ENCODE data around the gene EIF4G3.
"Not testable (repeated sequence)": the region's sequence is repeated elsewhere in the genome, so short reads cannot be mapped to it uniquely, and the experiment has no call there.

EIF4G3 gene

DNA sequence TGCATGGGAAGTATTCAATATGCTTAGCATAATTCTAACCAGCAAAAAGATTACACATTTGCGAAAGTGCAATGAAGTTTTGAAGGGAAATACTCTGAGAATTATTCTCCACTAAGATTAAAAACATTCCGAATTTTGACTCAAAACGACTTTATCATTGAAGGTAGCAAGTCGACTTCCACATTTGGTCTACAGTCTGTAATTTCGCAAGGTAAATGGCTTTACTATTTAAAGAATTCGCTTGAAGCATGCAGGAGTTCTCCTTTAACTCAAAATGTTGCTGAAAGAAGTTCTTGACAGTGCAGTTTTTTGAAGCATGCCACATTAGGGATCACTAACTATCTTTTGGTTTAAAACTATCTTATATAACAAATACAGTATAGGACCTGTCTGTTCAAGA is 228.6 kb downstream of the EIF4G3 start:
- no peak for DNase-seq (ENCODE audit: low spot score)

DNA sequence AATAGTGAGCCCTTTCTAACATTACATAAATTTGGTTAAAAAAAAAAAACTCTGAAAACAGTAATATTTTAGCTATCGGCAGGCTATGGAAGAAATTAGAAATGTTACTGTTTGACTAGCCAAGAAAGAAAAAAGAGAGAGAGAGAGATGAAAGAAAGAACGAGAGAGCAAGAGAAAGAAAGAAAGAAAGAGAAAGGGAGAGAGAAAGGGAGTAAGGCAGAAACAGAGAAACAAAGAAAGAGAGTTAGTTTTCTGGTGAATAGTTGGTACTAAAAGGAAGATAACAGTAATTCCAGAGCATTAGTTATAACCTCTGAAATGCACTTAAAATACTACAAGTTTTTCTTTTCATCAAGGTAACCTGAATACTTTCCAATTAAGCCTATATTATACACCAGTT is 229.3 kb downstream of the EIF4G3 start:
- no peak for DNase-seq (ENCODE audit: low spot score)

- no peak for DNase-seq (ENCODE audit: low spot score)
These were observed 240.1 kb downstream of the EIF4G3 start for GRCh38 chr1:20936621-20937020.

DNA sequence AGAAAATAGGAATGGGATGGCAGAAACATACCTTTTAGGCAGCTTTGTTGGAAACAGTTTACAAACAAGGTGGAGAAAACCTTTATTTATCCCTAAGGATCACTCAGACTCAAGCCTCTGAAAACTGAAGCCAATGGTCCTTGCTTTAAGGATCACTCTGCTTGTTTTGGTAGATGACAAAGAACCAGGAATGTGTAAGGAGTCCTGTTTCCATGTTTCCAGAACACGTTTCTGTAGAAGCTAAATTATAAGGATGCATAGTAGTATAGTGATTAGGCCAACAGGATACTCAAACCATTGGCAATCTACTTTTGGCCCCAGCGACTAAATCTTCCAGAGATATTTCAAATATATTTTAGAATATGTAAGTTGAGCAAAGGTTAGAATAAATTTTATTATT is 240.5 kb downstream of the EIF4G3 start:
- DNase-seq (ENCODE audit: low spot score): no peak

- no peak for DNase-seq (ENCODE audit: low spot score)
These were observed 241.0 kb downstream of the EIF4G3 start for GRCh38 chr1:20935717-20936116.

DNA sequence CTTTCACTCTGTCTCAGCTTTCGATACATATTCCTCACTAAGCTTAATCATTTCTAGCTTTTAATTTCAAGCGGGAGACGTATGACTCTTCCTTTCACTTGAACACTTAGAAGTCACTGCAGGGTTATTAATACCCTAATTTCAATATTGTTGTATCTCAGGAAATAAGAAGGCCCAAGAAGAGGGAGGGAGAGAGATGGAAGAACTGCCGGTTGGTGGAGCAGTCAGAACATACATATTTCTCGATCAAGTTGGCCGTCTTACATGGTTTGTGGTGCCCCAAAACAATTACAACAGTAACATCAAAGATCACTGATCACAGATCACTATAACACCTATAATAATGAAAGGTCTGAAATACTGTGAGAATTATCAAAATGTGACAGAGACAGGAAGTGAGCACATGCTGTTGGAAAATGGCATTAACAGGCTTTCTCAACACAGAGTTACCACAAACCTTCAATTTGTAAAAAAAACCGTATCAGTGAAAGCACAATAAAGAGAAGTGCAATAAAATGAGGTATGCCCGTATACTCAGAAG is 244.2 kb downstream of the EIF4G3 start:
- no peak for DNase-seq (ENCODE audit: low spot score)

GRCh38 chr1:20931930-20932436 is 244.7 kb downstream of the EIF4G3 start:
- DNase-seq (ENCODE audit: low spot score): no peak

DNA sequence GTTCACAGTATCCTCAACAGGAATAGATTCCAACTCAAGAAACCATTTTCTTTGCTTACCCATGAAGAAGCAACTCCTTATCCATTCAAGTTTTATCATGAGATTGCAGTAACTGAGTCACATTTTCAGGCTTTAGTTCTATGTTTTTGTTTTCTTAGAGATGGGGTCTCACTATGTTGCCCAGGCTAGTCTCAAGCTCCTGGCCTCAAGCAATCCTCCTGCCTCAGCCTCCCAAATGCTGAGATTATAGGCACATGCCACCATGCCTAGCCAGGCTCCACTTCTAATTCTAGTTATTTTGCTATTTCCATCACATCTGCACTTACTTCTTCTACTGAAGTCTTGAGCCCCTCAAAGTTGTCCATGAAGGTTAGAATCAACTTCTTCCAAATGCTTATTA is 246.3 kb downstream of the EIF4G3 start:
- DNase-seq (ENCODE audit: low spot score): no peak

DNA sequence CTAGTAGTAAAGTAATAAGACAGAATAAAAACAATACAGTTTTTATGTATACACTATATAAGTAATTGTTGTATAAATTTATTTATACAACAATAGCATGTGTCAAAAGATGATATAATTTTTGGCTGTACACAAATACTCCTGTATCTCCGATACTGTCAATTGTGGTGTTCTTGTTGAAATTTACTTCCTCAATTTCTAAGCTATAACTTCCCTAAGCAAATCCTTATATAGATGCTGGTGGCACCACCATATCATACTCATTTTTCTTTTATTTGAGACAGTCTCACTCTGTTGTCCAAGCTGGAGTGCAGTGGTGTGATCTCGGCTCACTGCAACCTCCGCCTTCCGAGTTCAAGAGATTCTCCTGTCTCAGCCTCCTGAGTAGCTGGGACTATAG is 248.6 kb downstream of the EIF4G3 start:
- DNase-seq (ENCODE audit: low spot score): no peak

- DNase-seq (ENCODE audit: low spot score): no peak
These were observed 255.4 kb downstream of the EIF4G3 start for GRCh38 chr1:20921285-20921684.

DNA sequence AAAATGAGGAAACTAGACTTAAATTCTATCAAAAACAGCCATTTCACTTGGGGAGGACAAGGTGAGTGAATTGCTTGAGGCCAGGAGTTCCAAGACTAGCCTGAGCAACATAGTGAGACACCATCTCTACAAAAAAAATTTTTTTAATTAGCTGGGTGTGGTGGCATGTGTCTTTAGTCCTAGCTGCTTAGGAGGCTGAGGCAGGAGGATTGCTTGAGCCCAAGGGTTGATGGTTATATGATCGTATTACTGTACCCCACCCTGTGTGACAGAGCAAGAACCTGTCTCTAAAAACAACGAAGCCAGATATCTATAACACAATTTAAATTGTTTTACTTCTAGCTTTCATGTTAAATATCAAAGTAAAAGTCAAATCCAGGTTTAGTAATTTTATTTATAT is 263.5 kb downstream of the EIF4G3 start:
- DNase-seq (ENCODE audit: low spot score): no peak

DNA sequence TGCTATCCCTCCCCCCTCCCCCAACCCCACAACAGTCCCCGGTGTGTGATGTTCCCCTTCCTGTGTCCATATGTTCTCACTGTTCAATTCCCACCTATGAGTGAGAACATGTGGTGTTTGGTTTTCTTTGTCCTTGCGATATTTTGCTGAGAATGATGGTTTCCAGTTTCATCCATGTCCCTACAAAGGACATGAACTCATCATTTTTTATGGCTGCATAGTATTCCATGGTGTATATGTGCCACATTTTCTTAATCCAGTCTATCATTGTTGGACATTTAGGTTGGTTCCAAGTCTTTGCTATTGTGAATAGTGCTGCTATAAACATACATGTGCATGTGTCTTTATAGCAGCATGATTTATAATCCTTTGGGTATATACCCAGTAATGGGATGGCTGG is 269.2 kb downstream of the EIF4G3 start:
- DNase-seq (ENCODE audit: low spot score): not testable (repeated sequence)

GRCh38 chr1:20903437-20903836 is 273.3 kb downstream of the EIF4G3 start:
- no peak for DNase-seq (ENCODE audit: low spot score)

DNA sequence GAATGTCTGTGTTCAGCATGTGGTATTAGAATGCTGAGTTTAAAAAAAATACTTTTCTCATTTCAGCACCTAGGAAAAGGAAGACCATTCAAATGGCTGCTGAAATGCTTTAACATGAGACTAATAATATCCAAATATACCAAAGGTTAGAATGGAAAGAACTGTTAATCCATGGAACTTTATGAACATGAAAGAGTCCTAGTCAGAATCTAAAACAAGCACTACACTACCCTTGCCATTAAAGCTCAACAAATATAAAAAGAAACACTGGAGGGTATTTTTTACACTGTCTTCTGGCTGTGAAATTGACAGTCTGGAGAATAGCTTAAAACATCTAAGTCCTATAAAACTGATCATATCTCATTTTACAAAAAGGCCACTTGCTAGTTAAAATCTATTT is 276.6 kb downstream of the EIF4G3 start:
- DNase-seq (ENCODE audit: low spot score): no peak

DNA sequence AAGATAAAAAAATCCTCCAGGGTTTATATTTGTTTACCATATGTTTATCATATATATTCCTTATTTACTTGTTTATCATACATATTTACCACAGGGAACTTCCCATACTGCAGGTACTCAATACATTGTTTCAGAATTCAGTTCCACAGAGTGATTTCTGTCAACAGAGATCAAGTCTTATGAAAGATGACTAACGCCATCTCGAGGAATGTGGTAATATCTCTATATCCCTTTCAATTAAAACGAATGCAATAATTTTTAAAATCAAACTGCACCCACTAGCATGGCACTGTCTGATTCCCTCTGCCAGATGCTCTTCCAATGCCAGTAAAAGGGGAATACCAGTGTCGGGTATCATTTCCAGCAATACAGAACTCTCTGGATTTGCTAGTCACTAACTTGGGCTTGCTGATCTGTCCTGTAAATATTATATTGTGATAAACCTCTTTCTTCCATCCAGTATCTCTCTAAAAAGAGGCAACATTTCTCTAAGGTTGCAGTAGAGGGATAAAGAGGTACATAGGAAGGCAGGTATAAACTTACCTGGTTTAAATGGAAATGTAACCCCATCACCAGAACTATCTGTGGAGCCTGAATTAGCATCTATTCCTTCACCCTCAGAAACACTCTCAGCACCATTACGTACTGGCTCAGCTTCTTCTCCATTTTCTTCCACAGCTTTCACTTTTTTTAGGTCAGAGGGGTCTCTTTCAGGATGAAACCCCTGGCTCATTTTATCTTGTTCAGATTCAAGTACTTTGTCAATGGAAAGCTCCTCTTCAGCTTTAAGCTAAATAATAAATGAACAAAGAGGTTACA is 277.3 kb downstream of the EIF4G3 start:
- DNase-seq (ENCODE audit: low spot score): no peak

GRCh38 chr1:20896826-20897225 is 279.9 kb downstream of the EIF4G3 start:
- DNase-seq (ENCODE audit: low spot score): no peak

DNA sequence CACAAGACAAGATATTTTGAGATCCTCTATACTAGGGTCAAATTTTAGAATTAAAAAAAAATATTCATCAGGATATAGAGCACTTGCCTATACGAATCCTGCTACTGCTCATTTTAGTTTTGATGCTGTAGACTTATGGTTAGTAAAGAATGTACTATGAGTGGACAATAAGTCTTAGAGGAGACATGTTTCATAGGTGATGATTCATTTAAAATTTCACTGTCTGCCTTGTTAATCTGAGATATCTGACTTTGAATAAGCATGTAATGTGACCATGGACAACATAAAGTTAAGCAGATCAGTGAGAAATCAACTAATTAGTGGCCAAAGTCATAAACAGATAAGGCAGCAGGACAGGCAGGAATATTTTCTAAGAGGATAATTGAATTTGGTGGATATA is 282.8 kb downstream of the EIF4G3 start:
- no peak for DNase-seq (ENCODE audit: low spot score)

- no peak for DNase-seq (ENCODE audit: low spot score)
These were observed 285.6 kb downstream of the EIF4G3 start for GRCh38 chr1:20891091-20891490.

GRCh38 chr1:20887246-20887645 is 289.5 kb downstream of the EIF4G3 start:
- DNase-seq (ENCODE audit: low spot score): no peak

DNA sequence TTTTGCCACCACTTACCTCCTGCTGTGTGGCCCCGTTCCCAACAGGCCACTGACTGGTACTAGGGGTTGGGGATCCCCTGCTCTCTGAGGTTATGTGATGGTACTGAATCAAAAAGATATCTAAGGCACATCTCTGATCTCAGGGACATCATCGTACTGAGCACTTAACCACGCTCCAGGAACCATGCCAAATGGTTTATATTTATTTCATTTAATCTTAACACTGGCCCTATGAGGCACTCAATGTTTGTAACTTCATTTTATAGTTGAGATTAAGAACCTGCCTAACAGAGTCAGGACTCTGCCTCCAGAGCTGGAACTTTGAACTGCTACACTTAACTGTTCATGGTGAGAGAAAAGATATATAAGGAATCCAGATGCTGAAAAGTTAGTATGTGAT is 291.6 kb downstream of the EIF4G3 start:
- DNase-seq (ENCODE audit: low spot score): no peak

GRCh38 chr1:20884513-20884912 is 292.2 kb downstream of the EIF4G3 start:
- DNase-seq (ENCODE audit: low spot score): no peak

GRCh38 chr1:20883766-20884165 is 292.9 kb downstream of the EIF4G3 start:
- DNase-seq (ENCODE audit: low spot score): no peak

- no peak for DNase-seq (ENCODE audit: low spot score)
These were observed 293.9 kb downstream of the EIF4G3 start for GRCh38 chr1:20882837-20883236.
